Endothelial cell of umbilical vein (primary cell): ENCODE measurements around the gene SLC41A3. TPM values are rescaled to one million over a fixed set of nuclear protein-coding genes. Genes with fewer than 3 reads are reported as not detected.

Source experiments
- BruUV-seq: library from RNA; stranded (reverse); fragments of 400-500 nt; replicated peaks from 2 replicates; lab custom pipeline; 2021; lab: Mats Ljungman, UMichigan
- CTCF ChIA-PET: fragments of 300-600, 350-600 bp; sonication (Branson Sonifier 250); formaldehyde crosslinking; loops from one replicate; lab custom pipeline; 2021; ENCODE audit warnings: antibody characterized with exemption, inconsistent platforms; lab: Charles Lee
- POLR2A ChIA-PET: fragments of 300-600, 350-600 bp; sonication (Branson Sonifier 250); formaldehyde crosslinking; loops from one replicate; lab custom pipeline; 2021; ENCODE audit warnings: antibody characterized with exemption, inconsistent platforms; lab: Charles Lee
- DNase-seq: peaks from one replicate; pipeline ENCODE4 v3.0.0-alpha.2; 2011; ENCODE audit warnings: low read depth, low spot score
- FAIRE-seq: peaks from 2 replicates; lab custom pipeline; 2011; peaks lifted over from hg19 to GRCh38; lab: Jason Lieb, UNC
- H2AFZ ChIP-seq: 2 replicates; pipeline ENCODE4 v1.6.0; 2012; ENCODE audit warnings: low read depth, low read length, control low read depth, inconsistent platforms
- H3K27ac ChIP-seq: 2 replicates; pipeline ENCODE4 v1.5.1; 2011; ENCODE audit warnings: low read depth, mild to moderate bottlenecking, control low read depth, low read length, moderate library complexity; ENCODE audit not compliant: insufficient read depth
- H3K27me3 ChIP-seq, 2 experiments: 2 replicates each; pipeline versions ENCODE4 v1.6.0 to v1.6.1; 2011; ENCODE audit warnings: low read length in 2 of 2, mixed read lengths in 1 of 2; ENCODE audit not compliant: control insufficient read depth in 2 of 2, insufficient read depth in 2 of 2
- H3K36me3 ChIP-seq, 2 experiments: 2 replicates in 1 of 2; 3 replicates in 1 of 2; pipeline ENCODE4 v1.5.1; 2011; ENCODE audit warnings: low read length in 2 of 2, mild to moderate bottlenecking in 1 of 2, moderate library complexity in 1 of 2; ENCODE audit not compliant: control insufficient read depth in 2 of 2, insufficient read depth in 2 of 2; ENCODE audit errors: extremely low read depth in 1 of 2
- H3K4me1 ChIP-seq: 3 replicates; pipeline ENCODE4 v1.5.1; 2011; ENCODE audit warnings: mild to moderate bottlenecking, low read length; ENCODE audit not compliant: control insufficient read depth, insufficient read depth; ENCODE audit errors: extremely low read depth
- H3K4me2 ChIP-seq: 2 replicates; pipeline ENCODE4 v1.6.1; 2011; ENCODE audit warnings: low read length, control low read depth, mixed read lengths; ENCODE audit not compliant: insufficient read depth
- H3K4me3 ChIP-seq, 3 experiments: fragments of 200-600 bp in 1 of 3; sonication (generic), shearing (Covaris generic) in 1 of 3; replicated peaks in 1 of 3; 2 replicates each; pipeline ENCODE4 v1.5.1; 2011 to 2016; ENCODE audit warnings: control low read depth in 3 of 3, low read length in 3 of 3, mild to moderate bottlenecking in 2 of 3, inconsistent platforms in 1 of 3, low read depth in 1 of 3, moderate library complexity in 1 of 3; ENCODE audit not compliant: insufficient read depth in 1 of 3
- H3K79me2 ChIP-seq: 2 replicates; pipeline ENCODE4 v1.6.0; 2012; ENCODE audit warnings: low read length, inconsistent platforms; ENCODE audit not compliant: control insufficient read depth, insufficient read depth
- H3K9ac ChIP-seq: replicated peaks from 2 replicates; pipeline ENCODE3; 2011; ENCODE audit warnings: low read length, control low read depth; ENCODE audit not compliant: insufficient read depth; ENCODE audit errors: extremely low read depth
- H3K9me1 ChIP-seq: replicated peaks from 3 replicates; pipeline ENCODE4 v1.6.0; 2011; ENCODE audit warnings: mild to moderate bottlenecking, low read length; ENCODE audit not compliant: control insufficient read depth, insufficient read depth; ENCODE audit errors: extremely low read depth
- H3K9me3 ChIP-seq: replicated peaks from 2 replicates; pipeline ENCODE4 v1.5.1; 2012; ENCODE audit warnings: low read length, inconsistent platforms; ENCODE audit not compliant: control insufficient read depth, insufficient read depth
- H4K20me1 ChIP-seq: replicated peaks from 2 replicates; pipeline ENCODE3; 2011; ENCODE audit warnings: mild to moderate bottlenecking, low read length; ENCODE audit not compliant: control insufficient read depth, insufficient read depth; ENCODE audit errors: extremely low read depth
- CTCF ChIP-seq, 2 donors: IDR thresholded peaks; 1 replicate in 1 of 2; 2 replicates in 1 of 2; pipeline ENCODE4 v1.5.1; 2011; ENCODE audit warnings: low read length in 2 of 2, mild to moderate bottlenecking in 2 of 2, moderate library complexity in 2 of 2, control low read depth in 1 of 2, inconsistent platforms in 1 of 2, low read depth in 1 of 2; ENCODE audit not compliant: insufficient read depth in 1 of 2; ENCODE audit errors: extremely low read depth in 1 of 2
- EZH2 ChIP-seq: IDR thresholded peaks from 2 replicates; pipeline ENCODE4 v1.6.1; 2012; ENCODE audit warnings: borderline replicate concordance, low read depth, mild to moderate bottlenecking, moderate library complexity, low read length, inconsistent platforms; ENCODE audit not compliant: severe bottlenecking
- FOS ChIP-seq: IDR thresholded peaks from 2 replicates; pipeline ENCODE4 v1.6.1; 2011; ENCODE audit warnings: mild to moderate bottlenecking, low read length, moderate library complexity, borderline replicate concordance; ENCODE audit not compliant: insufficient read depth
- GATA2 ChIP-seq: IDR thresholded peaks from 2 replicates; pipeline ENCODE4 v1.7.0; 2011; ENCODE audit warnings: low read depth, mild to moderate bottlenecking, moderate library complexity, mixed read lengths, low read length; ENCODE audit not compliant: insufficient read length, insufficient read depth
- JUN ChIP-seq: IDR thresholded peaks from 2 replicates; pipeline ENCODE4 v1.6.1; 2011; ENCODE audit warnings: borderline replicate concordance, low read depth; ENCODE audit not compliant: insufficient read length, insufficient read depth
- MAX ChIP-seq: IDR thresholded peaks from 2 replicates; pipeline ENCODE4 v1.6.1; 2011; ENCODE audit not compliant: insufficient read depth, insufficient read length
- MYC ChIP-seq: IDR thresholded peaks from one replicate; pipeline ENCODE4 v1.6.1; 2011; ENCODE audit warnings: mild to moderate bottlenecking, low read depth, low read length
- POLR2A ChIP-seq: IDR thresholded peaks from 2 replicates; pipeline ENCODE4 v1.6.1; 2012; ENCODE audit warnings: low read depth, mild to moderate bottlenecking, control low read depth, low read length
- POLR2AphosphoS5 ChIP-seq: IDR thresholded peaks from 2 replicates; pipeline ENCODE4 v1.6.1; 2012; ENCODE audit warnings: low read depth, mild to moderate bottlenecking, control low read depth, low read length, moderate library complexity; ENCODE audit not compliant: insufficient read depth
- dilution Hi-C: fragments of 300-500 bp; cut with MboI; formaldehyde crosslinking; loops from one replicate; pipeline ENCODE4 v1.15.0; 2019; ENCODE audit warnings: low sequenced_read_pairs; ENCODE audit not compliant: extremely low pct_ligation_motif_present
- intact Hi-C: fragments of 100-400 bp; cut with micrococcal nuclease; formaldehyde crosslinking; loops from one replicate; pipeline ENCODE4 v1.10.0; 2022
- polyA plus RNA-seq, 4 experiments: library from polyadenylated mRNA; depleted of rRNA in 3 of 4; stranded (reverse) in 3 of 4; unstranded in 1 of 4; fragments of >200 nt; gene quantifications; 2 replicates each; pipeline versions ENCODE4 v1.2.1 to v1.2.3, GENCODE V29; 2011 to 2012; ENCODE audit warnings: missing spikeins in 1 of 4
- total RNA-seq: library from RNA; stranded (reverse); gene quantifications from 2 replicates; pipeline ENCODE4 v1.2.3, GENCODE V29; 2021

The SLC41A3 gene
- total and polyA plus RNA-seq, 2 donors (not counting 3 experiments of a cell fraction or from before 2014, with no cell fraction given): 52.5 to 118 TPM

- no peak overlapping the region for H2AFZ ChIP-seq
- POLR2A ChIA-PET: no interaction called here
Observed at GRCh38 chr3:126057501-126057819, 26.5 kb downstream of the SLC41A3 start.

More at GRCh38 chr3:126057501-126057819, 26.5 kb downstream of the SLC41A3 start:
- intact Hi-C loops: no loop called here
- H3K9ac ChIP-seq: no peak overlapping the region
- DNase-seq (no peak), FAIRE-seq (no peak)
- H3K27me3 ChIP-seq: no peaks in the 10 kb centered on the region
- no peaks in the 10 kb centered on the region for H3K4me1 ChIP-seq
- no peak overlapping the region for H3K27ac ChIP-seq
- H3K79me2 ChIP-seq: no peaks in the 10 kb centered on the region
- TF ChIP-seq POLR2AphosphoS5 (no peak), POLR2A (no peak), MYC (no peak), GATA2 (no peak), FOS (no peak), CTCF (IDR thresholded peaks at IDR 0.05; ENCODE audit: extremely low read depth in 1 of 2, insufficient read depth in 1 of 2, low read depth in 1 of 2, low read length in 2 of 2) (no peak), EZH2 (no peak), MAX (no peak), JUN (no peak)
- H3K9me1 ChIP-seq: no peaks in the 10 kb centered on the region
- H3K4me3 ChIP-seq: no peak overlapping the region
- dilution Hi-C loops: no loop called here
- H3K36me3 ChIP-seq: no peaks in the 10 kb centered on the region
- CTCF ChIA-PET: interaction anchor here (1.1 kb wide), 1 partner anchor 27 kb away, joined by 3 read pairs; no protein-coding TSS in a partner anchor
- no TSS peak for BruUV-seq
- H4K20me1 ChIP-seq: no peaks in the 10 kb centered on the region
- H3K4me2 ChIP-seq: no peak overlapping the region
- no peaks in the 10 kb centered on the region for H3K9me3 ChIP-seq
